GM19328 (cell line): ENCODE results near the gene PRR23A.
"Not testable (repeated sequence)": the region's sequence is repeated elsewhere in the genome, so short reads cannot be mapped to it uniquely, and the experiment has no call there.

ENCODE experiments used
- ATAC-seq: cut with Tn5 transposase; IDR thresholded peaks from one replicate; pipeline ENCODE4 v1.9.1; 2021; ENCODE audit warnings: mild to moderate bottlenecking, moderate library complexity; ENCODE audit not compliant: unreplicated experiment

Gene PRR23A

GRCh38 chr3:139006051-139006716 lies at the start of gene PRR23A:
Gene PRR23A (minus strand): TSS chr3:139006268. CDS start chr3:139006268, 0 bp downstream.
- no peak for ATAC-seq

GRCh38 chr3:139052802-139053600 lies 46.9 kb upstream of the PRR23A start:
- ATAC-seq = no peak

GRCh38 chr3:139044366-139045210 lies 38.5 kb upstream of the PRR23A start, which contains the start of gene PRR23C:
Gene PRR23C (minus strand): TSS chr3:139044892. CDS start chr3:139044620, 272 bp downstream.
- ATAC-seq = no peak

GRCh38 chr3:139043554-139044365 lies 37.7 kb upstream of the PRR23A start:
- no peak for ATAC-seq

- no peak for ATAC-seq
These were observed 31.4 kb upstream of the PRR23A start for GRCh38 chr3:139037478-139037877.

GRCh38 chr3:139032326-139033002 lies 26.4 kb upstream of the PRR23A start:
- ATAC-seq = no peak

GRCh38 chr3:139030576-139030975 lies 24.5 kb upstream of the PRR23A start:
- ATAC-seq = not testable (repeated sequence)

GRCh38 chr3:139024968-139025367 lies 18.9 kb upstream of the PRR23A start:
- ATAC-seq = no peak

GRCh38 chr3:139020868-139021234 lies 14.8 kb upstream of the PRR23A start, which contains the start of gene PRR23B:
Gene PRR23B (minus strand): TSS chr3:139020926. CDS start chr3:139020661, 265 bp downstream.
- no peak for ATAC-seq

GRCh38 chr3:139020036-139020867 lies 14.2 kb upstream of the PRR23A start:
- ATAC-seq = no peak

- ATAC-seq = no peak
These were observed 10.5 kb upstream of the PRR23A start for GRCh38 chr3:139016430-139017048.

- ATAC-seq = no peak
These were observed 593 bp downstream of the PRR23A start for GRCh38 chr3:139005356-139005993.

- ATAC-seq = no peak
These were observed 10.4 kb downstream of the PRR23A start for GRCh38 chr3:138995706-138996105.

GRCh38 chr3:138987181-138987580 lies 18.9 kb downstream of the PRR23A start:
- ATAC-seq = no peak

- no peak for ATAC-seq
These were observed 20.1 kb downstream of the PRR23A start for GRCh38 chr3:138985932-138986331.

- no peak for ATAC-seq
These were observed 21.3 kb downstream of the PRR23A start for GRCh38 chr3:138984816-138985215.

GRCh38 chr3:138976047-138976446 lies 30.0 kb downstream of the PRR23A start:
- ATAC-seq = no peak

- ATAC-seq = no peak
These were observed 30.7 kb downstream of the PRR23A start for GRCh38 chr3:138975351-138975750.
